GM12892 (cell line): Measurements from ENCODE around the gene LHX3.

Source experiments
- POLR2A ChIP-seq: IDR thresholded peaks from 2 replicates; pipeline ENCODE4 v1.6.1; 2011; ENCODE audit warnings: low read depth, low read length, control low read depth
- POLR2AphosphoS5 ChIP-seq: IDR thresholded peaks from 2 replicates; pipeline ENCODE4 v1.6.1; 2011; ENCODE audit warnings: low read depth, low read length, control low read depth
- TAF1 ChIP-seq: IDR thresholded peaks from 2 replicates; pipeline ENCODE4 v1.6.1; 2011; ENCODE audit warnings: low read depth, mild to moderate bottlenecking, control low read depth, low read length, borderline replicate concordance

DNA sequence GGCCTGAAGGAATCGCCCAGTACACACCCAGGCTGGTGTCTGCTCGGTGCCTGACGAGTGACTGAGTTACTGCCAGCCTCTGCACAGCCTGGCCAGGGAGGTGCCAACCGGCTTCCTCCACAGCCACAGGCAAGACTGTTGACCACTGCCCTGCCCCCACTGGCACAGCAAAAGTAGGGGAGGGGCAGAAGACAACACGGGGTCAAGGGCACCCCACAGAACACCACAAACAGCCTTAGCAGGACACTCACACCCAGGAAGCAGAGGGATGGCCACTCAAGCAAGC, 722 bp upstream of the LHX3 start:
- TF ChIP-seq TAF1 (no peak), POLR2A (no peak), POLR2AphosphoS5 (no peak)
